Measurements from ENCODE around the gene PAAF1.
A peak's percentile ranks its signal among the peaks of the same experiment; 100 is the strongest.

Gene PAAF1

DNA sequence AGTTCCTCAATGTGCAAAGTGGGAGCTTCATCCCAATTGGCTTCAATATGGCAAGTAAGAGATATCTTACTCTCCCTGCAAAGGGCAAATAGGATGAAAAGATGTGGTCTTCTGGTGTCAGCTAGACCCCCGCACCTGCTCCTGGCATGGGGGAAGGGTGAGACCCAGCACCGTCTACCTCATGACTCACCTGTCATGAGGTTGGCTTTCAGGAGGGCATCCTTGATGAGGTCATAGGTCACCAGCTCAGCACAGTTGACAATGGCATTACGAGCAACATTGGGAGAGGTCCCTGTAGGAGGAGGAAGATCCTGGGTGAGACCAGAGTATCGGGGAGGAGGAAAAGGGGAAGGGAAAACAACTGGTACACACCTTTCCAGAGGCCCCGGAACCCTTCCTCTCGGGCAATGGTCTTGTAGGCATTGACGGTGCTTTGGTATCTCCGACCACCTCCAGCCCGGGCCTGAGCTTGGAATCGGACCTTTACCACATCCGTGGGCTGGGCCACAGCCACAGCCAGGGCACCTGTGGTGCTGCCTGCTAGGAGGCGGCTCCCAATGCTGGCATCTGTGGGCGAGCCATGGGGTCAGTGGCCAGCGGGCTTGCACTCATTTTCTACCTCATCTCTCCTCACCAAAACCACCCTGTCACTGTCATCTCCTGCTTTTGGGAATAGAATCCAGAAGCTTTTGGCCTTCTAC is 99.8 kb downstream of the PAAF1 start:
- Histone ChIP-seq H3K9me3 (ENCODE audit: low read length) (no peaks in the 10 kb centered on the region), H3K27ac (ENCODE audit: low read depth, low read length) (no peak overlapping the region), H3K4me1 (ENCODE audit: insufficient read depth, low read length) (no peaks in the 10 kb centered on the region), H3K9ac (ENCODE audit: low read length) (no peak overlapping the region), H3K36me3 (ENCODE audit: insufficient read depth, low read length) (peaks cover 25% of the 10 kb centered on the region), H3K4me3 (ENCODE audit: low read depth in 1 of 2, low read length in 2 of 2) (no peak overlapping the region), H3K27me3 (ENCODE audit: control insufficient read depth in 1 of 2, insufficient read depth in 2 of 2, low read length in 2 of 2) (no peaks in the 10 kb centered on the region)

DNA sequence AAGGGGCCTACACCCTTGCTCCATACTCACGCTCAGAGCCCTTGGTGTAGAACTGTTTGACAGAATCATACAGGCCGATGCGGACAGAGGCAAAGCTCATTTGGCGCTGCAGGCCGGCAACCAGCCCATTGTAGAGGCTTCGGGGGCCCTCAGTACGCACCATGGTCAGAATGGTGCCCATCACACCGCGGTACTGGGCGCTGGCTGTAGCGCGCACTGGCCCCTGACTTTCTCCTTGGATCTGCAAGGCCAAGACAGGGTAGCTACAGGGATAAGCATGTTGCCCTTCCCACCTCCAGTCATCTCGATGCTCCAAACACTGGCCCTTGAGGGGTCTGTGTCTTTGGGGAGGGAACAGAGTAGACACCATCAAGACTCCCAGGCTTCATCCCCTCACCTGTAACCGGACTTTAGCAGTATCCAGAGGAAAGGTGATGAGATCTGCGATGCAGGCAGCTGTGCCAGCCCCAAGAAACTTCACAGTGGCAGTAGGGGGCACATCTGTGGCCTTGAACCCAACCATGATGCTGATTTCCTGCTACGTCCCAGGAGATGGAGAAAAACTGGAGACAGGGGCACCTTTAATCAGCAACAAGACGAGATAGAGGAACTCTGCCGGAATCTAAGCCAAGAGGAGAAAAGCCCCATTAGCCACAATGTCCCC is 101.2 kb downstream of the PAAF1 start:
- Histone ChIP-seq H3K27me3 (ENCODE audit: control insufficient read depth in 1 of 2, insufficient read depth in 2 of 2, low read length in 2 of 2) (no peaks in the 10 kb centered on the region), H3K9me3 (ENCODE audit: low read length) (no peaks in the 10 kb centered on the region), H3K4me1 (ENCODE audit: insufficient read depth, low read length) (peaks cover 3% of the 10 kb centered on the region), H3K36me3 (ENCODE audit: insufficient read depth, low read length) (peaks cover 25% of the 10 kb centered on the region), H3K9ac (ENCODE audit: low read length) (no peak overlapping the region), H3K4me3 (ENCODE audit: low read depth in 1 of 2, low read length in 2 of 2) (no peak overlapping the region), H3K27ac (ENCODE audit: low read depth, low read length) (no peak overlapping the region)

DNA sequence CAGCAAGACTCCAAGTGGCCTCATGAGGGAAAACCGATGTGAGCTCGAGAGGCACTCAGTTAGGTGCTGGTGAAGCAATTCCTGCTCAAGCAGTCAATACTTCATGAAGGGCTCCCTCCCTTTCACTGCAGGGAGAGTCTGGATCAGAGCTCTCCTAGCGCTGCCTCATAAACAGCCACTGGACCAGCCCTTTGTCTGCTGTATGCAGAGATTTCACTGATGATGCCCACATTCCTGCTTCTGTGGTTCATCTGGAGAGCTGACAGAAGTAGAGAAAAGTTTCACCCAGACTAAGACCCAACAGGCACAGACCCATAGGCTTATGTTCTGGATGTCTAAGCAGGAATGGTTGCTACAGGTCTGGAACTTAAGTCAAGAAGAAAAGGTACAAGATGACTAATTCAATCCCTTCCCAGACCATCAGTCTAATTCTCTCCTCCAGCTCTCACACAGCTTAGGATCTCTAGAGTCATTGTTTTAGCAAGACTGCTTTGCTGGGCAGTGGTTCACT is 101.8 kb downstream of the PAAF1 start:
- Histone ChIP-seq H3K27ac (ENCODE audit: low read depth, low read length) (no peak overlapping the region), H3K4me3 (ENCODE audit: low read depth in 1 of 2, low read length in 2 of 2) (no peak overlapping the region), H3K9me3 (ENCODE audit: low read length) (no peaks in the 10 kb centered on the region), H3K27me3 (ENCODE audit: control insufficient read depth in 1 of 2, insufficient read depth in 2 of 2, low read length in 2 of 2) (no peaks in the 10 kb centered on the region), H3K4me1 (ENCODE audit: insufficient read depth, low read length) (peaks cover 5% of the 10 kb centered on the region), H3K9ac (ENCODE audit: low read length) (no peak overlapping the region), H3K36me3 (ENCODE audit: insufficient read depth, low read length) (peaks cover 25% of the 10 kb centered on the region)

DNA sequence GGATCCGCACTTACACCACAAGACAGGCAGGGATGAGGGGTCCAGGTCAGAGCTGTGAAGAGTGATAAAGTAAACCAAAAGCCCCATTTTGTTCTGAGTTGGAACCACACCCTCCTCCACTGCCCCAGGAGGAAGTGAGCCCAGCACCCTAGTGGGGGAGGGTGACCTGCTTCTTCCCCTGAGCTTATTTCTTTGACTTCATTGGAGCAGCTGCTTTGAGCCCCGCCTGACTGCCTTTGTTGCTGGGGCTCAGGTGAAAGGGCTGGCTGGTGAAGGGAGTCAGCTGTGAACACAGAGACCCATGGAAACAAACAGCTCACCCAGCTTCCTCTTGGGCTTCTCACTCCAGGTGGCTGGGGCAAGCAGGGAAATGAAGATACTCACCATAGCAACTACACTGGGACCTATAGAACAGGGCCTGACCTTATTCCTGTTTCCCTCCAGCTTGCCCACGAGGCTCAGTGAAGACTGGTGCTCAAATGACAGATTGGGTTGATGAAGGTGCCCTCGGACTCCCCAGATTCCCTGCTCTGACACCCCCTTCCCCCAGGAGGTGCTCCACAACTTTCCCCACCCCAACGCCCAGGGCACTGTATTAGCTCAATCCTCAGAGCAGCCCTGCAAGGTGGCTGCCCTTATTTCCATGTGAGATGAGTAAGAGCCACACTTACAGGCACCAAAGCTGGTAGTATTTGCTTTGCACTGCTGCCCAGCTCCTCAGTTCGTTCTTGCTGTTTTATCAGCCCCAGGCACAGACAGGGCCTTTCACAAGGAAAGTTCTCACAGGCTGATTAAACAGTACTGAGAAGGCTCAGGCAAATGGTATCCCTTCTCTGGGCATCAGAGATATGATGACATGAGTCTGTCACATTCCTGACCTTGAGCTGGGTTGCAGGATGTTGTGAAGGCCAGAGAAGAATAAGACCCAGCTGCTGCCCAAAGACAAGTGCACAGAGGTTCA is 103.5 kb downstream of the PAAF1 start:
- Histone ChIP-seq H3K9me3 (ENCODE audit: low read length) (no peaks in the 10 kb centered on the region), H3K27me3 (ENCODE audit: control insufficient read depth in 1 of 2, insufficient read depth in 2 of 2, low read length in 2 of 2) (no peaks in the 10 kb centered on the region), H3K27ac (ENCODE audit: low read depth, low read length) (no peak overlapping the region), H3K9ac (ENCODE audit: low read length) (no peak overlapping the region), H3K4me1 (ENCODE audit: insufficient read depth, low read length) (peaks cover 11% of the 10 kb centered on the region), H3K36me3 (ENCODE audit: insufficient read depth, low read length) (peaks cover 25% of the 10 kb centered on the region), H3K4me3 (ENCODE audit: low read depth in 1 of 2, low read length in 2 of 2) (peak overlapping the region in 1 of 2 donors; percentile 25)
